ENCODE results near the gene SPATA18.
A peak's percentile ranks its signal among the peaks of the same experiment; 100 is the strongest.

SPATA18 gene

GRCh38 chr4:52051213-52051614 lies at the start of gene SPATA18:
Gene SPATA18 (plus strand): TSS chr4:52051304. CDS start chr4:52051705, 401 bp downstream.
- DNase-seq (ENCODE audit: low read depth in 2 of 2): no peak

DNA sequence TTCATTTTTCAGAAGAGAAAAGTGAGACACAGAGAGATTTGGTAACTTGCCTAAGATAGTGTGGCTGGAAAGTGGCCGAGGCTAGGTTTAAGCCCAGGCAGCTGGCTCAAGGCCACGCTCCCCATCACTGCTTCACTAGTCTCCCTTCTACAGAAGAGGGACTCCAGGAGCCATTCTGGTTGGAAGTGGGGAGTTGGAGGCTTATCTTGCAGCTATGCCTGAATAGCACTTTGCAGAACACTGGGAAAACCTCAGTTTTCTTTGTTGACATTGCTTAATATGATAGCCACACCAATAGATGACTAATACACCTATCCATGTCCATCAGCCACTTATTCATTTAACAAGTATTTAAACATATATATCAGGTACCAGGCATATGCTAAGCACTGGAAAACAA lies 49.5 kb upstream of the SPATA18 start:
- DNase-seq (ENCODE audit: low read depth in 2 of 2): no peak

DNA sequence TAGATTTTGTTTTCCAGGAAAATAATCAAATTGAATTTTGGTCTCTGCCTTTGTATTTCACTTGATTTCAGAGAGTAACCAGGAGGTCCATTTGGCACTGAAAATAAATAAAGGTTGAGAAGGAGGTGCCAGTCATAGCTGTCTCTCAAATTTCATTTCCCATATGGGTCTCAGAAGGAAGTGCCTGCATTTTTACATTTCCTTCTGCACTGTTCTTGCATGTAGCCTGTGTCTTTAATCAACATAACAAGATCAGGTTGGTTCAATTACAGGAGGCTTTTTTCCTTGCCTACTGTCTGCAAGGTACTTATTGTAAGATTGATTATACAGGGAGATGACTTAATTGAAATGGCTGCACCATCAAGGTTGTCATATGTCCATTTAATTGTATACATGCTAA lies 46.7 kb upstream of the SPATA18 start:
- DNase-seq (ENCODE audit: low read depth in 2 of 2): no peak

- no peak for DNase-seq (ENCODE audit: low read depth in 2 of 2)
These were observed 45.4 kb upstream of the SPATA18 start for GRCh38 chr4:52005604-52006273.

DNA sequence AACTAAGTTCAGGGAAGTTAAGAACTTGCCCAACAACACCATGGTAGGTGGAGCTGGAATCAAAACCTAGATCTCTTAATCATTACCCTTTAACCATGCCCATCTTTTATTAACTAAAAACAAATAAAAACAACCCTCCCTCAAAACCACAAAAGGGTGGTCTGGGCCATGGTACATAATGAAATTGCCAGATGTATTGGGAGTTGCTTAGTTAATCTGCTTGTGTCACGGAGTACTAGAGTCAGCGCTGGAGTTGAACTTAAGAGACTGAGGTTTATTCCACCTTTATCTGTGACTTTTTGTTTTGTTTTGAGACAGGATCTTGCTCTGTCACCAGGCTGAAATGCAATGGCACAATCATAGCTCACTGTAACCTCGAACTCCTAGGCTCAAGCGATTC lies 44.2 kb upstream of the SPATA18 start:
- no peak for DNase-seq (ENCODE audit: low read depth in 2 of 2)

GRCh38 chr4:52010986-52011385 lies 40.1 kb upstream of the SPATA18 start:
- DNase-seq (ENCODE audit: low read depth in 2 of 2): no peak

GRCh38 chr4:52012651-52013050 lies 38.5 kb upstream of the SPATA18 start:
- DNase-seq (ENCODE audit: low read depth in 2 of 2): no peak

- no peak for DNase-seq (ENCODE audit: low read depth in 2 of 2)
These were observed 36.2 kb upstream of the SPATA18 start for GRCh38 chr4:52014903-52015302.

DNA sequence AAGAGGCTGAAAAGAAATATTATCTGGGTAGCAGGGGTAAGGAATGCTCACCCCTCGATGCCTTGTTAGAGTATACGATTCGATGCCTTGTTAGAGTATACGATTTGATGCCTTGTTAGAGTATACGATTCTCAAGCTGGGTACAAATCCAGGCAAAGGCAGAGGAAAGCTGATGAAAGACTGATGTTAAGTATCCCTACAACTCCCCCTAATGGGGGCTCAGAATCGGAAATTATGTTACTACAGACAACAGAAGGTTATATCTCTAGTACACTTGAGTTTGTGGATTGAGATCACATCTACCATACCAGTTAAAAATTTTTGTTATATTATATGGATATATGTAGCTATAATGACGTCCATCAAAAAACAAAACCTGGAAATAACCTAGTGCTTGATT lies 35.7 kb upstream of the SPATA18 start:
- DNase-seq (ENCODE audit: low read depth in 2 of 2): no peak

DNA sequence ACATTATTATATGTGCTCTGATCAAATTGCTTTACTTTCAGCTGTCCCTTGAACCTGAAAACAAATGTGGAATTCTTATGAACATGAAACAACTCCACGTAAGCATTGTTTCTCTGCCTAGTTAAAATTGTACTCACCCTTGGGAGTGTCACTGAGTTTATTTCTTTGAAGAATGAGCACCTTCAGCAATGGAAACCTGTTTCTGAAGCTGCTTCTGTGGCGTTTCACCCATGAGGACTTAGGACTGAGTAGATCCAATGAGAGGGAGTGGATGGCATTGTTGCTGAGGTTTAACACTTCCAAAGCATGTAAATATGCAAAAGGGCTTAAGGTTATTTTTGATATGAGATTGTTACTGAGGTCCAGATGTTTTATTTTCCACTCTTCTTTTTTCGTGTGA lies 34.1 kb upstream of the SPATA18 start:
- no peak for DNase-seq (ENCODE audit: low read depth in 2 of 2)

- DNase-seq (ENCODE audit: low read depth in 2 of 2): no peak
These were observed 33.3 kb upstream of the SPATA18 start for GRCh38 chr4:52017814-52018213.

DNA sequence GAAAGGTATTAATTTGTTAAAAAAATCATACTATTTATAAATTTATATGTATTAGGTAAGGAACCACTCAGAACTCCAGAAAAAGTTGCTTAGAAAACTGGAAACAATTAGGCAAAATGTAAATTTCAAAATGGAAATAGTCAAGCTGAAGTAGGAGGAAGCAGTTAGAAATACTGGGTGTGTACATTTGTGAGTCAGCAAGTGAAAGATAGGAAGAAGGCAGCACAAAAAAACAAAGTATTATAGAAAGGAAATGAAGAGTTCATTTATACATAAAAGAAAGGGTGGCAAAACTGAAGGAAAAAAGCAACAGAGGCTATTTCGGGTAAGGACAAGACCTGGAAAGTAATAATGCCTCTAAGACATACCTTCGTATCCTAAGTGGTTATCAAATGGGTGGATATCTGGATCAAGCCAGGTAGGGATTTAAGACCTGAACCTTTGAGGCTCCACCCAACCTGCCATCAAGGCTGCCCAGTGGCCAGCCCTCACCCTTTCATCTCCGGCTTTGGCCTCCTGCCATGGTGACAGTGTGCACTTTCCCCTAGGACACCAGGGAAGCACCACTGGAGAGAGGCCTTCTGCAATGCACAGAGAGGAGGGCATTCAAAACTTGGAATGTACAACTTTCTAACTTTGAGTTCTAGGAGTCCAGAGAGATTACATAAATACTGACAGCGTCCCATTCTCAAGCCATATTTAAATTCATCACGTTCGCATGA lies 31.0 kb upstream of the SPATA18 start, which contains the start of gene LRRC66:
LRRC66 (minus strand) TSS at position 428 of the 722 bp plus-strand sequence. CDS start 2,750 bp downstream, outside the sequence.
- DNase-seq (ENCODE audit: low read depth in 2 of 2): no peak

- no peak for DNase-seq (ENCODE audit: low read depth in 2 of 2)
These were observed 22.1 kb upstream of the SPATA18 start for GRCh38 chr4:52028970-52029369.

- DNase-seq (ENCODE audit: low read depth in 2 of 2): no peak
These were observed 19.1 kb upstream of the SPATA18 start for GRCh38 chr4:52032005-52032404.

DNA sequence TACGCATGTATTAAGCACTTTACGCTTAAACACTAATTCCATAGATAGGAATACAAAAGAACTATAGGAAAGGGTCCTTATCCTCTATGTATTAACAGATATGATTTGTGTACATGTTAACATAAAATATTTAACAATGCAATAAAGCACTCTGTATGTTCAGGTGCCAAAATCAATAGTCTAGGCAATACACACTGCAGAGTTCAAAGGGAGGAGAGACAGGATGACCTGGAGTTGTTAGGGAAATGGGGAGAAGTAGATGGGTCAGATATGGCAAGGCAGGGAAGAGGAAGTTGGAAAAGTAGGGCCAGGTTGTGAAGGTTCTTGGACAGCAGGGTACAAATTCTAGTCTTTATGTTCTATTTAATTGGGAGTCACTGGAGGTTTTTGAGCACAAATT lies 15.9 kb upstream of the SPATA18 start:
- DNase-seq (ENCODE audit: low read depth in 2 of 2): no peak

GRCh38 chr4:52036886-52037530 lies 14.1 kb upstream of the SPATA18 start:
- no peak for DNase-seq (ENCODE audit: low read depth in 2 of 2)

DNA sequence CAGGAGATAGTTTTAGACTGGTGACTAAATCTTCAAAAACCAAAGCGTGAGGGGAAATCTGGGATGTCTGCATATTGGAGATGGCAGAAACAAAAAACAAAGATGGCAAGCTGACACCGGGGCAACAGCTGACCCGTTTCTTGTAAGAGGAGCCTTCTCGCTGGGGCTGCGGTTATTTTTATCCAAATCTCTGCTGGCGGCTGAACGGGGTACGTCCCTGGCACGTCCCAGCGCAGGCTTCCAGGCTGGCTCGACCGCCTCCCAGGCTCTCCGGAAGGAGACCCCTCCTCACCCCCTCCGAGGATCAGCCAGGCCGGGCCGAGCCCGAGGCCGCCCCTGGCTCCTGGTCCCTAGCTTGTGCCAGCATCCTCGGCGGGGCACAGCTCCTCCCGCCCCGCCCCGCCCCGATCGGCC lies 13.4 kb upstream of the SPATA18 start:
- no peak for DNase-seq (ENCODE audit: low read depth in 2 of 2)

DNA sequence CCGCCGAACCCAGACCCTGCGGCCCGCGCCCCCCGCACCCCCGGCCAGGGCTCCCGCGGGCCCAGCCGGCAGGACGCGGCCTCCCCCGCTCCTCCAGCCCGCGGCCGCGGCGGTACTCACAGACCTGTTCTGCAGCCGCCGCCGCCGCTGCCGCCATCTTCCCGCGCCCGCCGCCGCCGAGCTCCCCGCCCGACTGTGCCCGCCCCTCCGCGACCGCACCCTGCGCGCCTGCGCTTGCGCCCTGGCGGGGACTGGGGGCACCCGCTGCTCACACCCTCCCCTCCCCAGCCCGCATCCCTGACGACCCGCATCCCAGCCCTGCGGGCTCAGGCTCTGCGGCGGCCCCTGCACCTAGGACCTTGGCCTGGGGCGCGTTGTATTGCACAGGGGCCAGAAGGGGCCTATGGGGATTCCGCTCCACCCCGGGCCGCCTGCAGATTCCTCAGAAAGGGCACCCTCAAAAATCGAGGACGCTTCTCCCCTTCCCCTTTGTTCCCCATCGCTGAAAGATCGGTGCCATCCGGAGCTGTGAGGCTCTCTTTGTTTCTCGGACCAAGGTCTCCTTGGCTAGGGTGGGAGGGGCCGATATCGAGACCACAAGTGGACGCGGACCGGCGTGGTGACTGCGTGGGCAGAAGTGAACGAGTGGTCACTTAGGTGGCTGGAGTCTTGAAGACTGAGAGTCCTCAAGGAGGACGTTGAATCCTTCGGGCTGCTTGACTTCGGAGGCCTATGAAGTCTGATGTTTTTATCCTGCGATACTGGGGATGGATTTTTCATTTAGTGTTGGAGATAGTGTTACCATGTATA lies 12.8 kb upstream of the SPATA18 start, which contains the start of gene SGCB:
SGCB (minus strand) TSS at position 197 of the 810 bp plus-strand sequence; CDS start at position 157, 40 bp downstream.
- DNase-seq (ENCODE audit: low read depth in 2 of 2): peak; percentile 57 to 61

DNA sequence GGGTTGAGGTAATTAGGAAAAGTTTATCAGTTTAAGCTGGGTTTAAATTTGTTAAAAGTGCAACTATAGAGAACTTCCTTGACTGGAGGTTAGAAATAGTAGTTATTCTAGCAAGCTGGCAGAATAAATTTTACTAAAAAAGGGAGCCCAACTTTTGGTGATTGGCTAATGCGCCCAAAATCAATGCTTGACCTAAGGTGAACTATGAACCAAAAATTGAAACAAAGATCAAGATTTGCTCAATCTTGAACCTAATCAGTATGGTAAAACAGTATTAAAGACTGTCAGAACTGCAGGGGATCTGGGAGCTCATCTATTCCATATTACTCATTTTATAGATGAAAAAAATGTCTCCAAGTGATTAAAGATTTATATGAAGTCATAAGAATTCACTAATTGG lies 6.1 kb upstream of the SPATA18 start:
- DNase-seq (ENCODE audit: low read depth in 2 of 2): no peak

DNA sequence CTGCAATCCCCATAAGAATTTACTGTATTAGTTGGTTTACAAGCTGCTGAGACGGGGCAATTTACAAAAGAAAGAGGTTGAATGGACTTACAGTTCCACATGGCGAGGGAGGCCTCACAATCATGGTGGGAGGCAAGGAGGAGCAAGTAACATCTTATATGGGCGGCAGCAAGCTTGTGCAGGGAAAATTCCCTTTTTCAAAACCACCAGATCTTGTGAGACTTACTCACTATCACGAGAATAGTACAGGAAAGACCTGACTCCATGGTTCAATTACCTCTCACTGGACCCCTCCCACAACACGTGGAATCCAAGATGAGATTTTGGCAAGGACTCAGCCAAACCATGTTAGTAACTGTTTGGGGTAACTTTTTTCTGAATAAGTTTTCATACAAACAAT lies 1.8 kb upstream of the SPATA18 start:
- DNase-seq (ENCODE audit: low read depth in 2 of 2): no peak

DNA sequence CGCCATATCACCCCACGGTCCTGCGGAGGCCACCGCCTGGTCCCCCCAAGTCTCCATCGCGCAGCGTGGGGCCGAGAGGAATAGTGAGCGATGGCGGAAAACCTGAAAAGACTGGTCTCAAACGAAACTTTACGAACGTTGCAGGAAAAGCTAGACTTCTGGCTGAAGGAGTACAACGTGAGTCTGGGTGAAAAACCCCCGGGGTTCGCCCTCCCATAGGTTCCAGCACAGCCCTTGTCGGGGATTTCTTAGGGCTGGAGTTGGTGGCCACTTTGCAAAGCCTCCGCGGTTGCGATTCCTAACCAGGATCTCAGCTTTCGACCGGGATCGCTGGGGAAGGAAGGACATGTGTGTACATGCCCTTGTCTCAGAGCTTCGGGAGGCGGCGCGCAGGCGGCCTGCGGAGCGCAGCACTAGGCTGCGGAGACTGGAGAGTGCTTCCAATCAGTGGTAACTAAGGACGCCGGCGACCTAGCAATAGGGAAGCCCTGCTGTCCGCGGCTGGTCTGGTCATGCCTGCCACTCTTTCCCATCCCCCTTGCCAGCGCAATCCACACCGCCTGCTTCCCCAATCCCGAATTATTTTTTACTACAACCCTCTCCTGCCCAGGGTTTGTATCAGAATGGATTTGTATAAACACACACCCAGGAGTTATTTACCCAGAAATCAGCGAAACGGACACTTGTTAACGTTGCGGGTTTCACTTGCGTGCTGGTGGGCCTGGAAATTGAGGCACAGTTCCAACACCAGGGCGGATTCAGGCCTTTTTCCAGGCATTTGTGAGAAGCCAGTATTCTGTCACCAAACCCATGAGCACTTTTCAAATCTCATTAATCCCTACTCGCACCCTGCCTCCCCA lies 741 bp downstream of the SPATA18 start:
- no peak for DNase-seq (ENCODE audit: low read depth in 2 of 2)

All from activated CD4-positive, alpha-beta T cell treated with anti-CD3 and anti-CD28 coated beads for 24 hours (primary cell).